Amygdala (tissue), 56 donors: ENCODE measurements around the gene CDKN2AIP.

Source experiments
- DNase-seq, 56 donors: peaks; one replicate each; lab custom pipeline; 2025; lab: John Stamatoyannopoulos, UW

The CDKN2AIP gene

DNA sequence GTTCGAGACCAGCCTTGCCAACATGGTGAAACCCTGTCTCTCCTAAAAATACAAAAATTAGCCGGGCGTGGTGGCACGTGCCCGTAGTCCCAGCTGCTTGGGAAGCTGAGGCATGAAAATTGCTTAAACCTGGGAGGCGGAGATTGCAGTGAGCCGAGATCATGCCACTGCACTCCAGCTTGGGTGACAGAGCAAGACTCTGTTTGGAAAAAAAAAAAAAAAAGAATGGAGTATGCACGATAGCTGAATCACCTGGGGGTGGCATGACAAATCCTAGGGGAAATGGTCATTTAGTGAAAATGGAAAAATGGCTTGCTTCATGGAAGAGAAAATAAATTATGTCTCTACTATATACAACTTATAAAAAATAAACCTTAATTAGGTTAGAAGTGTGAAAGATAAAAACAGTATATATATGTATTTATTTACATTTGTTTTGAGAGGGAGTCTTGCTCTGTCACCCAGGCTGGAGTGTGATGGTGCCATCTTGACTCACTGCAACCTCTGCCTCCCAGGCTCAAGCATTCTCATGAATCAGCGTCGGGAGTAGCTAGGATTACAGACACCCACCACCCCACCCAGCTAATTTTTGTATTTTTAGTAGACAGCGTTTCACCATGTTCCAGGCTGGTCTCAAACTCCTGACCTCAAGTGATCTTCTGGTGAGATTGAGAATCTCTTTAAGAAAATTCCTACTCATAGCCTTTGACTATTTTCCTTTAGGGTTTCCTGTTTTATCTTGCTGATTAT is 41.1 kb downstream of the CDKN2AIP start:
- DNase-seq: no peak

DNA sequence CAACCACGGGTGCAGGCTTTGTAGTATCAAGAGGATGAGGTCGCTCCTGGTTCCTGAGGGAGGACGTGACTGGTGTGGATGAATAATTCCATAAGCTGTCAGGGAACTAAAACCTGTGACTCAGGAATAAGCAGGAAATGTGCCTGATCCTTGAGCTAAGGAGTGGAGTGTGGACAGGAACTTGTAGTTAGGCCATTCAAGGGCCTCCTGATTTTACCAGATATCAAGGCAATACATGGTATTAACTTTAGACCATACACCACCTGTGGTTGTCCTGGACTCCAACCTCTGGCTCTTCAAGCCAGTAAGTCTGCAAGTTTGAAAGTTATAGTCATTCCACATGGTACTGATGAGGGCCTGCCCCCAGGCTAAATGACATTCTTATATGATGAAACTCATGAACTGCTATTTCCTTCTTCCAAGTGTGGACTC is 48.4 kb downstream of the CDKN2AIP start:
- no peak for DNase-seq

DNA sequence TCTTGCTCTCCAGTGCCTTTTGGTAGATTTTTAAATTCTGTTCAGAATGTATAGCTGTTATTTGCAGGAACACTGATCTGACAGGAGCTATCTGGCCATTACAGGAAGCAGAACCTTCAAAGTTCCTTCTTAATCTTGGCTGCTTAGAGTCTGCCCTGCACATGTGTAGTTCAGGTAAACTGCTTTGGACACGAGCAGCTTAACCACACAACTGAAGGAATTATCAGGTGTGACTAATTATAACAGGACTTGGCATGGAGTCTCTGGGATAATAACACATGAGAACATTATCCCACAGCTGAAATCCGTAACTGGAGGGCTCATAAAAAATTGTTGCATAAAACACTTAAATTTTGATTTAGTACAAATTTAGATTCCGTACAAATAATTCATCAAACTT is 48.8 kb downstream of the CDKN2AIP start:
- DNase-seq: no peak

DNA sequence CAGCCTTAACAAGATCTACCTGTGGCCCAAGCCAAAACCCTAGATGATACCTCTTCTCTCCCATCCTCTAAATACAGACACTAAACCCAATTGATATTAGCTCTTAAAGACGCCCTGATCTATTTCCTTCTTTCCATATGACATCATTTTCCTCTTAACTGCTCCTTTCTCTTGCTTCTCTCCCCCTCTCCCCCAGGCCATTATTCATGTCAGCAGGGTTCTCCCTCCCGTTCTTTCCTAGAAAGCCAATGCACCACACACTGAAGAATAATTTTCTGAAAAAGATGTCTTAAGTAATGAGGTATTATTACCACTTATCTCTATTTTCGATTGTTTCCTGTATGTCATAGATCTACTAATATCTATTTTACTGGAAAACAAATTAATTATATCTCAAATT is 50.7 kb downstream of the CDKN2AIP start:
- no peak for DNase-seq
